A673 (cell line): Measurements from ENCODE around the gene ADGRG7.

ENCODE experiments used
- EZH2 ChIP-seq: fragments of 200-600 bp; sonication (generic); IDR thresholded peaks from 2 replicates; pipeline ENCODE4 v1.6.1; 2017; ENCODE audit warnings: borderline replicate concordance, low read depth, mild to moderate bottlenecking, mixed read lengths, antibody characterized with exemption, low read length; ENCODE audit not compliant: poor library complexity, severe bottlenecking
- TF ChIP-seq, protein P1 (sequence below): fragments of 300-800, 200-600 bp; sonication (generic); conservative IDR thresholded peaks from 2 replicates; pipeline ENCODE4 v1.5.1; 2017; ENCODE audit warnings: low read depth, mild to moderate bottlenecking, antibody characterized with exemption, low read length, moderate library complexity, mixed read lengths

DNA sequence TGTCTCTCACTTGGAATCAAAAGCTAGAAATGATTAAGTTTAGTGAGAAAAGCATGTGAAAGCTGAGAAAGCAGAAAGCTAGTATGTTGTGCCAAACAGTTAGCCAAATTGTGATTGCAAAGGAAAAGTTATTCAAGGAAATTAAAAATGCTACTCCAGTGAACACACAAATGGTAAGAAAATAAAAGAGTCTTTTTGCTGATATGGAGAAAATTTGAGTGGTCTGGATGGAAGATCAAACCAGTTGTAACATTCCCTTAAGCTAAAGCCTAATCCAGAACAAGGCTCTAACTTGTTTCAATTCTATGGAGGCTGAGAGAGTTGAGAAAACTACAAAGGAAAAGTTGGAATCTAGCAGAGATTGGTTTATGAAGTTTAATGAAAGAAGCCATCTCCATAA lies 11.8 kb downstream of the ADGRG7 start:
- TF ChIP-seq, protein P1, sequence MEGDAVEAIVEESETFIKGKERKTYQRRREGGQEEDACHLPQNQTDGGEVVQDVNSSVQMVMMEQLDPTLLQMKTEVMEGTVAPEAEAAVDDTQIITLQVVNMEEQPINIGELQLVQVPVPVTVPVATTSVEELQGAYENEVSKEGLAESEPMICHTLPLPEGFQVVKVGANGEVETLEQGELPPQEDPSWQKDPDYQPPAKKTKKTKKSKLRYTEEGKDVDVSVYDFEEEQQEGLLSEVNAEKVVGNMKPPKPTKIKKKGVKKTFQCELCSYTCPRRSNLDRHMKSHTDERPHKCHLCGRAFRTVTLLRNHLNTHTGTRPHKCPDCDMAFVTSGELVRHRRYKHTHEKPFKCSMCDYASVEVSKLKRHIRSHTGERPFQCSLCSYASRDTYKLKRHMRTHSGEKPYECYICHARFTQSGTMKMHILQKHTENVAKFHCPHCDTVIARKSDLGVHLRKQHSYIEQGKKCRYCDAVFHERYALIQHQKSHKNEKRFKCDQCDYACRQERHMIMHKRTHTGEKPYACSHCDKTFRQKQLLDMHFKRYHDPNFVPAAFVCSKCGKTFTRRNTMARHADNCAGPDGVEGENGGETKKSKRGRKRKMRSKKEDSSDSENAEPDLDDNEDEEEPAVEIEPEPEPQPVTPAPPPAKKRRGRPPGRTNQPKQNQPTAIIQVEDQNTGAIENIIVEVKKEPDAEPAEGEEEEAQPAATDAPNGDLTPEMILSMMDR, result no peak
- no peak for TF ChIP-seq EZH2
